ENCODE measurements around the gene BCKDHA. TPM values are rescaled to one million over a fixed set of nuclear protein-coding genes. Genes with fewer than 3 reads are reported as not detected.

BCKDHA gene
- 37.2 and 41.4 TPM in 2 replicates for total RNA-seq (2014; rRNA removed; shearing (Covaris generic))

- peak; percentile 100 for DNase-seq (ENCODE audit: low read depth)
Measured at GRCh38 chr19:41397086-41398049, at the start of gene BCKDHA, which contains the start of gene EXOSC5. Gene BCKDHA, plus strand, starts transcription at chr19:41397818. Its CDS starts 10 bp downstream, at chr19:41397828. Gene EXOSC5, minus strand, starts transcription at chr19:41397359. Its CDS starts 31 bp downstream, at chr19:41397328.

GRCh38 chr19:41350735-41351338 is 46.8 kb upstream of the BCKDHA start:
- peak; percentile 28 for DNase-seq (ENCODE audit: low read depth)

- DNase-seq (ENCODE audit: low read depth) = peak; percentile 66
Measured at GRCh38 chr19:41351339-41352245, 46.0 kb upstream of the BCKDHA start.

GRCh38 chr19:41352279-41352608 is 45.4 kb upstream of the BCKDHA start:
- DNase-seq (ENCODE audit: low read depth) = no peak

GRCh38 chr19:41352609-41353465 is 44.8 kb upstream of the BCKDHA start:
- DNase-seq (ENCODE audit: low read depth) = peak; percentile 73

GRCh38 chr19:41353466-41354342 is 43.9 kb upstream of the BCKDHA start, which contains the start of gene TGFB1:
Gene TGFB1, minus strand, starts transcription at chr19:41353922. Its CDS starts 878 bp downstream, at chr19:41353044.
- DNase-seq (ENCODE audit: low read depth) = peak; percentile 90

GRCh38 chr19:41354343-41354953 is 43.2 kb upstream of the BCKDHA start:
- DNase-seq (ENCODE audit: low read depth) = no peak

- no peak for DNase-seq (ENCODE audit: low read depth)
Measured at GRCh38 chr19:41355035-41355434, 42.6 kb upstream of the BCKDHA start.

- DNase-seq (ENCODE audit: low read depth) = no peak
Measured at GRCh38 chr19:41355802-41356201, 41.8 kb upstream of the BCKDHA start.

GRCh38 chr19:41356984-41357739 is 40.5 kb upstream of the BCKDHA start:
- DNase-seq (ENCODE audit: low read depth) = no peak

- DNase-seq (ENCODE audit: low read depth) = no peak
Measured at GRCh38 chr19:41357746-41358145, 39.9 kb upstream of the BCKDHA start.

GRCh38 chr19:41359741-41360140 is 37.9 kb upstream of the BCKDHA start:
- DNase-seq (ENCODE audit: low read depth) = no peak

- no peak for DNase-seq (ENCODE audit: low read depth)
Measured at GRCh38 chr19:41362143-41362847, 35.3 kb upstream of the BCKDHA start.

- no peak for DNase-seq (ENCODE audit: low read depth)
Measured at GRCh38 chr19:41363371-41363752, 34.3 kb upstream of the BCKDHA start.

- peak; percentile 99 for DNase-seq (ENCODE audit: low read depth)
Measured at GRCh38 chr19:41363753-41364523, 33.7 kb upstream of the BCKDHA start, which contains the start of gene B9D2. Gene B9D2, minus strand, starts transcription at chr19:41364149. Its CDS starts 630 bp downstream, at chr19:41363519.

GRCh38 chr19:41364524-41365391 is 32.9 kb upstream of the BCKDHA start:
- DNase-seq (ENCODE audit: low read depth) = no peak

All from Daoy (cell line).